ENCODE results near the gene ALG8.

ALG8 gene

DNA sequence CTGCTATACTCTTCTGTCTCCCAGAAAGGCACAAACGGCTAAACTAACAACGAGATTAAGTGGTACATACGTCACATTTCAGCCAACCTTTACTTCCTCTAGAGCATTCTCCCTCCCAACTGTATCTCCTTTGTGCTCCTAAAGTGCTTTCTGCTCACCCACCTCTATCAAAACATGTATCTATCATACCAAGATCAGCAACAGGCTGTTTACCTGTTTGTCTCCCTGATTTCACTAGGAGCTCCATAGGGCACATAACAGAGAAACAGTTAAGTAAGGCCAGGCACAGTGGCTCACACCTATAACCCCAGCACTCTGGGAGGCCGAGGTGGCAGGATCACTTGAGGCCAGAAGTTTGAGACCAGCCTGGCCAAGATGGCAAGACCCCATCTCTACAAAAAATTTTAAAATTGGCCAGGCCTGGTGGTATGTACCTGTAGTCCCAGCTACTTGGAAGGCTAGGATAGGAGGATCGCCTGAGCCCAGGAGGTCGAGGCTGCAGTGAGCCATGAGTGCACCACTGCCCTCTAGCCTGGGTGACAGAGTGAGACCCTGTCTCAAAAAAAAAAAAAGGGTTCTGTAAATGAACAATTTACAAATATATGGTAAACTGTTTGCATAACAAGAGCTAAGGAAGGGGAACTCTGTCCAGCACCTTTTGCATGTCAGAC, 62.6 kb downstream of the ALG8 start:
- no peaks in the 10 kb centered on the region for H3K27me3 ChIP-seq (ENCODE audit: insufficient read depth, low read depth)
- H3K79me2 ChIP-seq (ENCODE audit: insufficient read depth, low read depth), result peaks cover 58% of the 10 kb centered on the region
- H3K9ac ChIP-seq, result no peak overlapping the region
- no peak overlapping the region for H2AFZ ChIP-seq (ENCODE audit: low read depth)
- TF ChIP-seq, protein P1, sequence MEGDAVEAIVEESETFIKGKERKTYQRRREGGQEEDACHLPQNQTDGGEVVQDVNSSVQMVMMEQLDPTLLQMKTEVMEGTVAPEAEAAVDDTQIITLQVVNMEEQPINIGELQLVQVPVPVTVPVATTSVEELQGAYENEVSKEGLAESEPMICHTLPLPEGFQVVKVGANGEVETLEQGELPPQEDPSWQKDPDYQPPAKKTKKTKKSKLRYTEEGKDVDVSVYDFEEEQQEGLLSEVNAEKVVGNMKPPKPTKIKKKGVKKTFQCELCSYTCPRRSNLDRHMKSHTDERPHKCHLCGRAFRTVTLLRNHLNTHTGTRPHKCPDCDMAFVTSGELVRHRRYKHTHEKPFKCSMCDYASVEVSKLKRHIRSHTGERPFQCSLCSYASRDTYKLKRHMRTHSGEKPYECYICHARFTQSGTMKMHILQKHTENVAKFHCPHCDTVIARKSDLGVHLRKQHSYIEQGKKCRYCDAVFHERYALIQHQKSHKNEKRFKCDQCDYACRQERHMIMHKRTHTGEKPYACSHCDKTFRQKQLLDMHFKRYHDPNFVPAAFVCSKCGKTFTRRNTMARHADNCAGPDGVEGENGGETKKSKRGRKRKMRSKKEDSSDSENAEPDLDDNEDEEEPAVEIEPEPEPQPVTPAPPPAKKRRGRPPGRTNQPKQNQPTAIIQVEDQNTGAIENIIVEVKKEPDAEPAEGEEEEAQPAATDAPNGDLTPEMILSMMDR (conservative IDR thresholded peaks at IDR 0.05; ENCODE audit: low read depth, low read length), result no peak
- no peaks in the 10 kb centered on the region for H3K36me3 ChIP-seq (ENCODE audit: insufficient read depth)
- H3K4me2 ChIP-seq, result no peak overlapping the region; the same call in 1 of the 2 replicates
- peaks cover 8% of the 10 kb centered on the region; the same call in 1 of the 2 replicates for H4K20me1 ChIP-seq (ENCODE audit: insufficient read depth)
- peaks cover 24% of the 10 kb centered on the region for H3K4me1 ChIP-seq (ENCODE audit: low read depth, poor library complexity, severe bottlenecking)
- no peak overlapping the region for H3K27ac ChIP-seq
- no peak overlapping the region for H3K4me3 ChIP-seq (IDR thresholded peaks at IDR 0.05; ENCODE audit: insufficient read depth, low read depth, low read length)

DNA sequence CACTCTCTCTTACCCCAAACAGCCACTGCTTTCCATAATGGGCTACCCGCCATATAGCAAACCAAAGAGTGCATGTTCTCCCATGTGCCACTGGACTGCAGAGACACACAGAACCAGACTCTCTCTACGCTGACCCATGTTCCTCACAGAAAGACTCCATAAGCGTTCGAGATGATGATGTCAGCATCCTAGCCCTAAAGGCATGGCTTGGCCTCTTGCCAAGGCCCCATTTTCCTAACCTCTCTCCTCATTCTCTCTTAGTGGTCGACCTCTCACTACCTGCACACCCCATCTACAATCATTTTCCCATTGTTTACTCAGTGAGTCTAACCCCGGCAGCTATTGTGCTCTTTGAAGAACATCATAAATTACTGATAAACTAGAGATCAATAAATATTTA, 64.7 kb downstream of the ALG8 start:
- Histone ChIP-seq H3K27ac (no peak overlapping the region), H3K4me1 (ENCODE audit: low read depth, poor library complexity, severe bottlenecking) (peaks cover 15% of the 10 kb centered on the region), H2AFZ (ENCODE audit: low read depth) (no peak overlapping the region), H3K79me2 (ENCODE audit: insufficient read depth, low read depth) (peaks cover 58% of the 10 kb centered on the region), H3K27me3 (ENCODE audit: insufficient read depth, low read depth) (no peaks in the 10 kb centered on the region), H3K36me3 (ENCODE audit: insufficient read depth) (0 out of 2 replicates have a peak, but pooled peaks cover 8% of the 10 kb centered on the region), H3K4me2 (no peak overlapping the region), H4K20me1 (ENCODE audit: insufficient read depth) (peaks cover 8% of the 10 kb centered on the region; the same call in 1 of the 2 replicates), H3K9ac (no peak overlapping the region), H3K4me3 (IDR thresholded peaks at IDR 0.05; ENCODE audit: insufficient read depth, low read depth, low read length) (no peak overlapping the region)
- TF ChIP-seq, protein P1 (conservative IDR thresholded peaks at IDR 0.05; ENCODE audit: low read depth, low read length), result no peak

DNA sequence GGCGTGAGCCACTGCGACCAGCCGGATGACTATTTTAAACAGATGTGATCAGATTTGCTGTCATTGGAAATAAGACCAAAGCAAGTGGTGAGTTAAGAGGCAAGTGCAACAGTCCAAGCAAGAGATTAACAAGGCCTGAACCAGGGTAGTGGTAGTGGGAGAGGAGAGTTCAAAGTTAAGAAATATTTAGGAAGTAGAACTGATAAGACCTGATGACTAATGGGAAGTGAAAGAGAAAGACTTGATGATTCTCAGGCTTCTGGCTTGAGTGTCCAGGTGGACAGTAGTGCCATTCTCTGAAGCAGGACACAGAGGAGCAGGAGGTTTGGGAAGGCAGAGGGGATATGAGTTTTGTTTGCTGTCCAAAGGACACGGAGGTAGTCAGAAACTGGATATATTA, 67.0 kb downstream of the ALG8 start:
- Histone ChIP-seq H2AFZ (ENCODE audit: low read depth) (no peak overlapping the region), H3K4me3 (IDR thresholded peaks at IDR 0.05; ENCODE audit: insufficient read depth, low read depth, low read length) (no peak overlapping the region), H3K4me2 (no peak overlapping the region), H3K9ac (no peak overlapping the region), H4K20me1 (ENCODE audit: insufficient read depth) (peaks cover 8% of the 10 kb centered on the region; the same call in 1 of the 2 replicates), H3K27me3 (ENCODE audit: insufficient read depth, low read depth) (no peaks in the 10 kb centered on the region), H3K36me3 (ENCODE audit: insufficient read depth) (peaks cover 17% of the 10 kb centered on the region; the same call in 1 of the 2 replicates), H3K4me1 (ENCODE audit: low read depth, poor library complexity, severe bottlenecking) (peaks cover 2% of the 10 kb centered on the region), H3K79me2 (ENCODE audit: insufficient read depth, low read depth) (peaks cover 36% of the 10 kb centered on the region), H3K27ac (no peak overlapping the region)
- TF ChIP-seq, protein P1 (conservative IDR thresholded peaks at IDR 0.05; ENCODE audit: low read depth, low read length), result no peak

DNA sequence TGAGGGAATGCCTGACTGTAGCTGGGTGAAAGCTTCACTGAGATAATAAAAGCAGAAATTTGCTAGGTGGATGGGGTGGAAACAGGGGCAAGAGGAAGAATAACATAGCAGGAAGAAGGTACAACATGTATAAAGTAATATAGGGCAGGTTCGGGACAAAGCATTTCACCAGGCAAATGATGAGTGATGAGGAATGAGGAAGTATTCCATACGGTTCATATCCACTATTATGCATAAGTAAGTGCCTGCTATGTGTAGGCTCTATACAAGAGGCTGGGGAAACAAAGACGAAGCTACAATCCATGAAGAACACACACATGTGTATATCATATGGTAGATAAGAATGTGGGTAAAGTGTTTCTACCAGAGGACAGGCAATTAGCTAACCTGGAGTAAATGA, 67.7 kb downstream of the ALG8 start:
- peaks cover 29% of the 10 kb centered on the region for H3K79me2 ChIP-seq (ENCODE audit: insufficient read depth, low read depth)
- H3K4me2 ChIP-seq, result no peak overlapping the region
- no peaks in the 10 kb centered on the region for H3K27me3 ChIP-seq (ENCODE audit: insufficient read depth, low read depth)
- no peaks in the 10 kb centered on the region for H3K4me1 ChIP-seq (ENCODE audit: low read depth, poor library complexity, severe bottlenecking)
- no peak overlapping the region for H3K4me3 ChIP-seq (IDR thresholded peaks at IDR 0.05; ENCODE audit: insufficient read depth, low read depth, low read length)
- TF ChIP-seq, protein P1 (conservative IDR thresholded peaks at IDR 0.05; ENCODE audit: low read depth, low read length), result no peak
- no peak overlapping the region for H3K9ac ChIP-seq
- no peak overlapping the region for H3K27ac ChIP-seq
- no peak overlapping the region for H2AFZ ChIP-seq (ENCODE audit: low read depth)
- H4K20me1 ChIP-seq (ENCODE audit: insufficient read depth), result peaks cover 8% of the 10 kb centered on the region; the same call in 1 of the 2 replicates
- H3K36me3 ChIP-seq (ENCODE audit: insufficient read depth), result peaks cover 17% of the 10 kb centered on the region; the same call in 1 of the 2 replicates

All from KMS-11 (cell line).